HG03066 (cell line): ENCODE measurements around the gene EPAS1.

Experiments
- ATAC-seq: cut with Tn5 transposase; IDR thresholded peaks from one replicate; pipeline ENCODE4 v1.9.1; 2021; ENCODE audit warnings: low read depth; ENCODE audit not compliant: unreplicated experiment

Gene EPAS1

GRCh38 chr2:46337208-46337994, 40.2 kb downstream of the EPAS1 start:
- no peak for ATAC-seq

GRCh38 chr2:46338674-46339073, 41.5 kb downstream of the EPAS1 start:
- ATAC-seq: no peak

- no peak for ATAC-seq
Measured at GRCh38 chr2:46339200-46339599, 42.0 kb downstream of the EPAS1 start.

GRCh38 chr2:46339676-46340459, 42.7 kb downstream of the EPAS1 start:
- ATAC-seq: no peak

GRCh38 chr2:46340740-46341420, 43.7 kb downstream of the EPAS1 start:
- ATAC-seq: no peak

GRCh38 chr2:46342566-46343315, 45.5 kb downstream of the EPAS1 start:
- no peak for ATAC-seq

GRCh38 chr2:46344706-46345105, 47.5 kb downstream of the EPAS1 start:
- ATAC-seq: no peak

GRCh38 chr2:46345775-46346174, 48.6 kb downstream of the EPAS1 start:
- no peak for ATAC-seq

- ATAC-seq: no peak
Measured at GRCh38 chr2:46346719-46347118, 49.5 kb downstream of the EPAS1 start.

- no peak for ATAC-seq
Measured at GRCh38 chr2:46347648-46348280, 50.6 kb downstream of the EPAS1 start.

GRCh38 chr2:46349115-46349547, 51.9 kb downstream of the EPAS1 start:
- ATAC-seq: no peak

- no peak for ATAC-seq
Measured at GRCh38 chr2:46350029-46350689, 53.0 kb downstream of the EPAS1 start.

- no peak for ATAC-seq
Measured at GRCh38 chr2:46351098-46351749, 54.0 kb downstream of the EPAS1 start.

- ATAC-seq: no peak
Measured at GRCh38 chr2:46351750-46352138, 54.5 kb downstream of the EPAS1 start.

- no peak for ATAC-seq
Measured at GRCh38 chr2:46352621-46353020, 55.4 kb downstream of the EPAS1 start.

GRCh38 chr2:46353509-46353908, 56.3 kb downstream of the EPAS1 start:
- no peak for ATAC-seq

GRCh38 chr2:46355756-46356155, 58.5 kb downstream of the EPAS1 start:
- ATAC-seq: no peak

- ATAC-seq: no peak
Measured at GRCh38 chr2:46356991-46357390, 59.8 kb downstream of the EPAS1 start.

- ATAC-seq: no peak
Measured at GRCh38 chr2:46358713-46359112, 61.5 kb downstream of the EPAS1 start.
